GM03348 (cell line): Measurements from ENCODE around the gene NAP1L4.
A peak's percentile ranks its signal among the peaks of the same experiment; 100 is the strongest.

Experiments
- DNase-seq: peaks from one replicate; pipeline ENCODE4 v3.0.0; 2012; ENCODE audit warnings: low spot score

NAP1L4 gene

GRCh38 chr11:2992997-2993325, 832 bp upstream of the NAP1L4 start:
- no peak for DNase-seq

GRCh38 chr11:2991452-2992233, 486 bp downstream of the NAP1L4 start:
- peak; percentile 81 for DNase-seq

DNA sequence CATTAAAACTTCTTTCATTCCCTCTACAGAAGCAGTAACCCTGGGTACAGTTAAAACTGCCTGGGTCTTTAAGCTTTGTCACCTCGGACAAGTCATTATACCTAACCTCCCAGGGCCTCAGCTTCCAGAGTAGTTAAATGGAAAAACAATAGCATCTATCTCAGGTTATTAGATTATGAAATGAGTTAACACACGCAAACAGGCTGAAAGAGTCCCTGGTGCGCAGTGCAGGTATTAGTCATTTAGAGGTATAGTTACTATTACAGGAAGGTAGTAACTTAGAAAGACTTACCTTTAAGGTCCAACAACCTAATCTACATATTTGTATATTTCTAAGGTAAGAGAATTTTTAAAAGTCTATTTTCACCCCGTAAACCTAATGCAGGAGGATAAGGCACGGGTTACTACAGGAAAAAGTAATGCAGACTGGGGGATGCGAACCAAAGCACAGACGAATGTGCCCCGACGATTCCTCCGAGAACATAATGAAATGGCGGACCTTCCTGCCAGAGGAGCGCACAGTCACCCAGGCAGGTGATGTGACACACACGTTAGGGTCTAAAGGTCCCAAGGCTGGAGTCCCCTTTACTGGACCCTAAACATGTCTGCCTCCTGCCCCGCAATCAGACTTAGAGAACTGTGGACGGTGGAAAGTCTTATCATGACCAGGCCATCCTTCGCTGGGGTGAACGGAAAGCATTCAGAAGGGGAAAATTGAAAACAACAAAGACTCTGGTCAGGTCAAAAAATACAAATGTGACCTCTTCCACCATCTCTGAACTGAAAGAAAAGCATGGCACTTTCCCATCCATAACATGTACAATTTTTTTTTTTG, 1.3 kb downstream of the NAP1L4 start:
- no peak for DNase-seq

- no peak for DNase-seq
Observed at GRCh38 chr11:2989551-2989950, 2.6 kb downstream of the NAP1L4 start.

GRCh38 chr11:2989006-2989405, 3.1 kb downstream of the NAP1L4 start:
- no peak for DNase-seq

GRCh38 chr11:2987881-2988861, 4.0 kb downstream of the NAP1L4 start:
- DNase-seq: no peak

DNA sequence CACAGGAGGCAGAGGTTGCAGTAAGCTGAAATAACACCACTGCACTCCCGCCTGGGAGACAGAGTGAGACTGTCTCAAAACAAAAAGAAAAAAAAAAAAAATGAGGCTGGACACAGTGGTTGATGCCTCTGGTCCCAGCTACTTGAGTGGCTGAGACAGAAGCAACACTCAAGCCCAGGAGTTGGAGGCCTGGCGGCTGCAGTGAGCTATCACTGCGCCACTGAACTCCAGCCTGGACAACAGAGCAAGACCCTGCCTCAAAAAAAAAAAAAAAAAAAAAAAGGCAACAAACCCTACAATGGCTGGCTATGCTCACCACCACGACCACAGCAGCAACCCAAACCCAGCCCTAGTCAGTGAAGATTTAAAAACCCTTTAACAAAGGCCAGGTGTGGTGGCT, 8.2 kb downstream of the NAP1L4 start:
- no peak for DNase-seq

DNA sequence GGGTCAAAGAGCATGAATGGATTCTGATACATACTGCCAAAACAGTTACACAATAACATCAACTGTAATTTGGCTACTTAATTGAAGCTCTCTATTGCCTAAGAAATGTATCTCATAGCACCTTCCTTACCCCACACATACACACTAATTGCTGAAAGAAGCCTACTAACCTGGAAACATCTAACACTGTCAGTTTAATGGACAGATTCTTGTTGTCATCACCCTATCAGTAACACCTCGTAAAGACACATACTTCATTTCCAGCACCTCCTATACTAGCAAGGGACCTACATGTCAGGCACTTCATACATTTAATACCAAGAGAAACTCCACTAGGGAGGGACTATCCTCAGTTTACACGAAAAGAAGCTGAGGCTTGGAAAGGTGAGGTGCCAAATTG, 9.9 kb downstream of the NAP1L4 start:
- no peak for DNase-seq

- DNase-seq: no peak
Observed at GRCh38 chr11:2981130-2981529, 11.0 kb downstream of the NAP1L4 start.

GRCh38 chr11:2980168-2980840, 11.8 kb downstream of the NAP1L4 start:
- DNase-seq: no peak

- no peak for DNase-seq
Observed at GRCh38 chr11:2977113-2977512, 15.0 kb downstream of the NAP1L4 start.

GRCh38 chr11:2976294-2977063, 15.7 kb downstream of the NAP1L4 start:
- no peak for DNase-seq

- peak; percentile 36 for DNase-seq
Observed at GRCh38 chr11:2975594-2975993, 16.5 kb downstream of the NAP1L4 start.

DNA sequence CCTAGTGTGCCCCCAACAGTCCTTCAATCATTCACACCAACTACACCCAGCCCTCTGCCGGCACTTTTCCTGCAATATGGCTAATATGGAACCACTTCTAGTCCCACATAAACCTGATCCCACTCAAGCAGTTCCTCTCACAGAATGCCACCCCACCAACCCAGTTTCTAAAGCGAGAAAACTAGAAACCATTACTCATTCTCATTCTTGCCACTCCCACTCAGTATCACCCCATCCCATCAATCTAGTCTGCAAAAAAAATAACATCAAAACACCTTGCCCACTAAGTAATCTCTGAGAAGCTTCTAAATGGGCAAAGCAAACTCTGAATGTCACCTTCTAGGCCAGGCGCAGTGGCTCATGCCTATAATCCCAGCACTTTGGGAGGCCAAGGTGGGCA, 17.9 kb downstream of the NAP1L4 start:
- DNase-seq: no peak

GRCh38 chr11:2968341-2968900, 23.7 kb downstream of the NAP1L4 start:
- no peak for DNase-seq

DNA sequence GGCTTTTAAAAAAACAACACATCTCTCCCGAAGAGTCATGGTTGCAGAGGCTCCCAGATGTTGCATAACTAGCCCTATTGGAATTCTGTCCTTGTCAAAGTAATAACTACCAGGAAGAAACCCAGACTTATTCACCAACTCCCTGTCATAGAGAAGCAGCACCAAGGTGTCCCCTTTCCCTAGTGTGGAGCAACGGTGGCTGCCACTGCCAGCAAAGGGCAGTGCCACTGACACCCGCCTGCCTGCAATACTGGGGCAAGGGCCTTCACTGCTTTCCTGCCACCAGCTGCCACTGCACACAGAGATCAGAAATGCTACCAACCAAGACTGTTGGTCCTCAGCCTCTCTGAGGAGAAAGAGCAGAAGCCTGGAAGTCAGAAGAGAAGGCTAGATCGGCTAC, 27.3 kb downstream of the NAP1L4 start:
- no peak for DNase-seq

GRCh38 chr11:2963761-2964160, 28.4 kb downstream of the NAP1L4 start:
- no peak for DNase-seq

DNA sequence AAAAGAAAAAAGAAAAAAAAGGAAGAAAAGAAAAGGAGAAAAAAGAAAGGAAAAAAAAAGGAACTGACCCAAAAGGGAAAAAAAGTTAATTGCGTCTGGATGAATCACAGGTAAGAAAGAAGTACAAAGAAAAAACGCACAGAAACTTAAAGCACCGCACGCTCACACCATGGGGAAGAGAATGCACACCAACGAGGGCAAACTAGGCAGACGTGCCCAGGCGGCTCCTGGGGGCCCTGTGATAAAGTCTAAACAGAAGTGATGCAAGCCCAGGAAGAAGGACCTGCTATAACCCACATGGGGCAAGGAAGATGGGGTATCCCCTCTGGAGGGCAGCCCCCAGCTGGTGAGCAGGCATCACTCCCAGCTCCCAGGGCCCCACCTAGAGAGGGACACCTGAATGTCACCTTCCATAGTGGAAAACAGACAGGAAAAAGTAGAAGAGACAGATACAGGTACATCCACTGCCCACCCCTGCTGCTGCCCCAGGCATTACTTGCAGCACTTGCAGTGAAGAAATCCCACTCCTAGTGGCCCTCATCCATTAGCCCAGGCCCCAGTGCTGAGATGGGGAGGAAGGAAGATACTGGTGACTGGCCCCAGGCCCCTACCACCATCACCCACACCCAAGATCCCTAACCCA, 28.9 kb downstream of the NAP1L4 start:
- DNase-seq: no peak

GRCh38 chr11:2961080-2961479, 31.0 kb downstream of the NAP1L4 start:
- no peak for DNase-seq

DNA sequence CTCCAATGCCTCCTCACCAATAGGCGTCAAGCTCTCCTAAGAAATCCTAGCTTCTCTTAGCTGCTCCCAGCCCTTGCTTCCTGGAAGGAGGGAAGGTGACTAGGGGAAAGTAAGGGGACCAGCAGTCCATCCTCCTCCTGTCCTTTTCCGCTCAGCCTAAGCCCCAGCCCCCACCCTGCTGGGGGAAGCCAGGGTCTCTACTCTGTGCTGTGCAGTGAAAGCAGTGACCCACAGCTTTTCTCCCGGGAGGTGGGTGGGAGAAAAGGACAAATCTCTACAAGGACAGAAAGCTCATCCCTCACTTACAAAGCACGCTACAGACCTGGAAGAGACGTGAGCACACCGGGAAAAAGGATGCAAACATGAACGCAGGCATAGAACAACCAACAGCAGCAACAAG, 32.0 kb downstream of the NAP1L4 start:
- DNase-seq: no peak
